MM.1S (cell line): ENCODE data around the gene MED13L.

Source experiments
- DNase-seq: peaks from one replicate; pipeline ENCODE4 v3.0.0-alpha.2; 2015
- H2AFZ ChIP-seq: fragments of 300-600 bp; sonication (generic); 2 replicates; pipeline ENCODE4 v1.6.0; 2016; ENCODE audit warnings: antibody characterized with exemption, low read length
- H3F3A ChIP-seq: fragments of 300-600 bp; sonication (generic); 2 replicates; pipeline ENCODE4 v1.6.1; 2016; ENCODE audit warnings: mild to moderate bottlenecking, antibody characterized with exemption, low read length, moderate library complexity, mixed read lengths; ENCODE audit not compliant: insufficient read depth
- H3K27ac ChIP-seq: fragments of 300-600 bp; sonication (generic); 2 replicates; pipeline ENCODE4 v1.5.1; 2016; ENCODE audit warnings: mild to moderate bottlenecking, low read length
- H3K27me3 ChIP-seq: fragments of 300-600 bp; sonication (generic); replicated peaks from 2 replicates; pipeline ENCODE4 v1.6.0; 2016; ENCODE audit warnings: low read length; ENCODE audit not compliant: insufficient read depth
- H3K36me3 ChIP-seq: fragments of 300-600 bp; sonication (generic); replicated peaks from 2 replicates; pipeline ENCODE4 v1.6.1; 2016; ENCODE audit warnings: mild to moderate bottlenecking, low read length, mixed read lengths; ENCODE audit not compliant: insufficient read depth
- H3K4me1 ChIP-seq: fragments of 300-600 bp; sonication (generic); 2 replicates; pipeline ENCODE4 v1.6.1; 2016; ENCODE audit warnings: low read length, mixed read lengths
- H3K4me2 ChIP-seq: fragments of 300-600 bp; sonication (generic); 2 replicates; pipeline ENCODE4 v1.6.0; 2016; ENCODE audit warnings: low read depth, low read length
- H3K4me3 ChIP-seq: fragments of 300-600 bp; sonication (generic); 2 replicates; pipeline ENCODE4 v1.5.1; 2016; ENCODE audit warnings: low read length, mixed read lengths
- H3K79me2 ChIP-seq: fragments of 300-600 bp; sonication (generic); 2 replicates; pipeline ENCODE4 v1.6.1; 2016; ENCODE audit warnings: mixed run types, low read length, mixed read lengths
- H3K9ac ChIP-seq: fragments of 300-600 bp; sonication (generic); 2 replicates; pipeline ENCODE4 v1.6.1; 2016; ENCODE audit warnings: low read length, mixed read lengths
- H3K9me2 ChIP-seq: fragments of 300-600 bp; sonication (generic); replicated peaks from 2 replicates; pipeline ENCODE4 v1.6.1; 2016; ENCODE audit warnings: mild to moderate bottlenecking, low read length, mixed read lengths; ENCODE audit not compliant: insufficient read depth
- H3K9me3 ChIP-seq: fragments of 300-600 bp; sonication (generic); replicated peaks from 2 replicates; pipeline ENCODE4 v1.6.1; 2016; ENCODE audit warnings: mild to moderate bottlenecking, low read length, mixed read lengths; ENCODE audit not compliant: insufficient read depth
- H4K20me1 ChIP-seq: fragments of 300-600 bp; sonication (generic); 2 replicates; pipeline ENCODE4 v1.6.1; 2016; ENCODE audit warnings: mild to moderate bottlenecking, low read length, moderate library complexity, mixed read lengths; ENCODE audit not compliant: insufficient read depth
- CTCF ChIP-seq: fragments of 300-600 bp; sonication (generic); IDR thresholded peaks from 2 replicates; pipeline ENCODE4 v1.5.1; 2016; ENCODE audit warnings: antibody characterized with exemption, low read length, mixed read lengths
- EZH2 ChIP-seq: fragments of 300-600 bp; sonication (generic); optimal IDR thresholded peaks from 2 replicates; pipeline ENCODE3; 2017; ENCODE audit warnings: low read depth, mild to moderate bottlenecking, antibody characterized with exemption, low read length, mixed read lengths
- EZH2phosphoT487 ChIP-seq: fragments of 300-600 bp; sonication (generic); IDR thresholded peaks from 2 replicates; pipeline ENCODE4 v1.6.1; 2018; ENCODE audit warnings: antibody characterized with exemption, low read length

MED13L gene

DNA sequence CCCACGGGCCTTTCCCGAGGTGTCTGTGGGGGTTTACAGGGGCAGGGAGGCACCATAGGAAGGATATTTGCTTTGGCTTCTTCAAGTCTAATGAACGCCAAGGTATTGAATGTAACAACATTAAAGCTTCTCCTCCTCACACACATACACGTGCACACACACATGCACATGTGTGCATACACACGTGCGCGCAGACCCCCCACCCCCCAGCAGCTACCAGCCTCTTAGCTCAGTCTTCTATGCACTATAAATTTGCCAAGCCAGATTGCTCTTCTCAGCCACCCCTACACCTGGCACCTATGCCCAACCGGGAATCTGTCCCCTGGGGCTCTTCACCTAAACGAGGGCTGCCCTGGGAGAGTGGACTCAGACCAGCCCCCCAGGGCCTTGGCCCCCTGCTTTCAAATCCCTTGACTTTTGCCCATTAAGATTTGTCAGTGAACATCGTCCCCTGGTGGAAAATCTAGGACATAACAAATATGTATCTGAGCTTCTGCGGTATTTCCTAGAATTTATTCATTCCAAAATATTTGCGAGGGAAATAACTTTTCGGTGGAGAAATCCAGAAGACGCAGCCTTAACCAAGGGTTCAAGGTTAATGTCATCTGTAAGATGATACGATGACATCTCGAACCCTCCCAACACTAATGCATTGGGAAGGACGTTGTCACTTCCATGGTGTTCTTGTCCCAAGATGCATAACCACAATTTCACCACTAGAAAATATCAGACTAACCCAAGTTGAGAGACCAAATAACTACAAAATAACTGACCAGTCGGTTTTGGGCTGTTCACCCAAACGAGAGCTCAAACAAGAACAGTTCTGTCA is 330.4 kb downstream of the MED13L start:
- H4K20me1 ChIP-seq, result no peaks in the 10 kb centered on the region
- H3K36me3 ChIP-seq, result no peaks in the 10 kb centered on the region
- H2AFZ ChIP-seq, result no peak overlapping the region
- DNase-seq, result no peak
- H3K4me1 ChIP-seq, result no peaks in the 10 kb centered on the region
- H3K27me3 ChIP-seq, result no peaks in the 10 kb centered on the region
- H3K9me3 ChIP-seq, result no peaks in the 10 kb centered on the region
- H3K9me2 ChIP-seq, result no peaks in the 10 kb centered on the region
- no peak overlapping the region for H3K4me3 ChIP-seq
- H3F3A ChIP-seq, result no peaks in the 10 kb centered on the region
- H3K9ac ChIP-seq, result no peak overlapping the region
- H3K79me2 ChIP-seq, result no peaks in the 10 kb centered on the region
- no peak overlapping the region for H3K27ac ChIP-seq
- H3K4me2 ChIP-seq, result no peak overlapping the region
- TF ChIP-seq CTCF (peak; percentile 19), EZH2 (no peak)

GRCh38 chr12:115946092-115946491 is 331.4 kb downstream of the MED13L start:
- TF ChIP-seq CTCF, result no peak
- no peak for TF ChIP-seq EZH2
- TF ChIP-seq EZH2phosphoT487, result no peak
- Histone ChIP-seq H3K4me3 (no peak overlapping the region), H3K9ac (no peak overlapping the region), H4K20me1 (no peaks in the 10 kb centered on the region), H3K9me3 (no peaks in the 10 kb centered on the region), H3K27me3 (no peaks in the 10 kb centered on the region), H3F3A (no peaks in the 10 kb centered on the region), H3K79me2 (no peaks in the 10 kb centered on the region), H3K4me2 (no peak overlapping the region), H3K36me3 (no peaks in the 10 kb centered on the region), H3K4me1 (no peaks in the 10 kb centered on the region), H2AFZ (no peak overlapping the region), H3K9me2 (no peaks in the 10 kb centered on the region), H3K27ac (no peak overlapping the region)
- DNase-seq, result no peak

DNA sequence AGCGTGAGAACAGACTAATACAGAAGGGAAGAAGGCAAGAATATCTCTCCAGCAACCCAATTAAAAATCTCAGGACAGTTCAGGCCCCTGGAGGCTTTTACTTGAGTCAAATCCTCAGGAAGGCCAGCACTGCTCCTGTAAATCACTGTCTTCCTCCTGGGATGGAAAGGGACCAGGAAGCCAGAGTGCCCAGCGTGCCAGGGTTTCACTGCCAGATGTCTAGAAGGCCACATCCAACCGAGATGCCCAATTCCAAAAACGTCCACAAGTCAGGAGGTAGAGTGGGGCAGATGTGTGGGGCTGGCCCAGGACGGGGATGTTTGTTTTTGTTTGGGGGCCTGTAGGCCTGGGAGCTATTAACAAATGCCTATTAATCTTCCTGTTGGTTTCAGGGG is 332.0 kb downstream of the MED13L start:
- H3K4me1 ChIP-seq, result no peaks in the 10 kb centered on the region
- no peaks in the 10 kb centered on the region for H4K20me1 ChIP-seq
- no peak overlapping the region for H3K4me3 ChIP-seq
- TF ChIP-seq CTCF (no peak), EZH2 (no peak)
- H3K27me3 ChIP-seq, result no peaks in the 10 kb centered on the region
- H3F3A ChIP-seq, result no peaks in the 10 kb centered on the region
- no peaks in the 10 kb centered on the region for H3K79me2 ChIP-seq
- H3K36me3 ChIP-seq, result no peaks in the 10 kb centered on the region
- H2AFZ ChIP-seq, result no peak overlapping the region
- no peak for DNase-seq
- H3K9me3 ChIP-seq, result no peaks in the 10 kb centered on the region
- no peak overlapping the region for H3K4me2 ChIP-seq
- H3K9me2 ChIP-seq, result no peaks in the 10 kb centered on the region
- no peak overlapping the region for H3K9ac ChIP-seq
- H3K27ac ChIP-seq, result no peak overlapping the region
